HEK293 (cell line): Measurements from ENCODE around the gene PPP6R3.

Source experiments
- CTCF ChIA-PET: fragments of 350-600 bp; formaldehyde crosslinking; extraction: SDS; loops from one replicate; lab custom pipeline; 2021; ENCODE audit warnings: antibody characterized with exemption; lab: Yijun Ruan, JAX
- POLR2A ChIA-PET: fragments of 300-600 bp; formaldehyde crosslinking; extraction: SDS; loops from one replicate; lab custom pipeline; 2020; ENCODE audit warnings: antibody characterized with exemption, inconsistent platforms; lab: Yijun Ruan, JAX
- H3K27ac ChIP-seq: fragments of 200-500 bp; sonication (Bioruptor generic); 2 replicates; pipeline ENCODE4 v1.5.1; 2014; ENCODE audit warnings: low read depth, low read length, control low read depth, inconsistent platforms; ENCODE audit errors: extremely low read depth
- H3K36me3 ChIP-seq, 2 experiments: fragments of 200-500 bp in 1 of 2; sonication (Bioruptor generic) in 1 of 2; 1 replicate in 1 of 2; 2 replicates in 1 of 2; pipeline ENCODE4 v1.5.1; 2014 to 2017; ENCODE audit warnings: inconsistent platforms in 2 of 2, low read length in 2 of 2; ENCODE audit not compliant: control insufficient read depth in 2 of 2, insufficient read depth in 1 of 2
- H3K4me1 ChIP-seq: fragments of 200-500 bp; sonication (Bioruptor generic); 2 replicates; pipeline ENCODE4 v1.5.1; 2014; ENCODE audit warnings: mild to moderate bottlenecking, low read length, inconsistent platforms; ENCODE audit not compliant: control insufficient read depth, insufficient read depth
- H3K4me3 ChIP-seq: 2 replicates; pipeline ENCODE4 v1.5.1; 2011; ENCODE audit warnings: low read depth, mild to moderate bottlenecking, control low read depth, low read length, moderate library complexity
- H3K9me3 ChIP-seq: fragments of 200-500 bp; sonication (Bioruptor generic); 2 replicates; pipeline ENCODE4 v1.5.1; 2014; ENCODE audit warnings: low read depth, low read length, inconsistent platforms; ENCODE audit not compliant: control insufficient read depth, insufficient read depth
- BCL6B ChIP-seq: fragments of 450-650 bp; formaldehyde crosslinking; IDR thresholded peaks from 2 replicates; pipeline ENCODE4 v1.5.1; 2017; ENCODE audit warnings: missing biosample characterization, missing genetic modification characterization
- EGR2 ChIP-seq: fragments of 450-650 bp; formaldehyde crosslinking; IDR thresholded peaks from 2 replicates; pipeline ENCODE4 v1.5.1; 2016; ENCODE audit warnings: low read depth, missing biosample characterization, missing genetic modification characterization
- GLIS2 ChIP-seq: fragments of 450-650 bp; formaldehyde crosslinking; IDR thresholded peaks from 2 replicates; pipeline ENCODE4 v1.5.1; 2016; ENCODE audit warnings: missing biosample characterization, missing genetic modification characterization
- PRDM10 ChIP-seq: fragments of 450-650 bp; formaldehyde crosslinking; IDR thresholded peaks from 2 replicates; pipeline ENCODE4 v1.5.1; 2016; ENCODE audit warnings: missing biosample characterization, missing genetic modification characterization
- PRDM6 ChIP-seq: fragments of 450-650 bp; formaldehyde crosslinking; IDR thresholded peaks from 2 replicates; pipeline ENCODE4 v1.5.1; 2017; ENCODE audit warnings: missing biosample characterization, missing genetic modification characterization
- TSHZ1 ChIP-seq: fragments of 450-650 bp; formaldehyde crosslinking; IDR thresholded peaks from 2 replicates; pipeline ENCODE4 v1.5.1; 2016; ENCODE audit warnings: missing biosample characterization, missing genetic modification characterization, borderline replicate concordance
- ZBTB20 ChIP-seq: fragments of 450-650 bp; formaldehyde crosslinking; IDR thresholded peaks from 2 replicates; pipeline ENCODE4 v1.5.1; 2016; ENCODE audit warnings: missing biosample characterization, missing genetic modification characterization
- ZFHX2 ChIP-seq: fragments of 450-650 bp; formaldehyde crosslinking; conservative IDR thresholded peaks from 2 replicates; pipeline ENCODE4 v1.5.1; 2016; ENCODE audit warnings: missing biosample characterization, missing genetic modification characterization
- ZNF157 ChIP-seq: fragments of 450-650 bp; formaldehyde crosslinking; IDR thresholded peaks from 2 replicates; pipeline ENCODE4 v1.5.1; 2016; ENCODE audit warnings: missing biosample characterization, missing genetic modification characterization
- ZNF324 ChIP-seq: fragments of 450-650 bp; formaldehyde crosslinking; IDR thresholded peaks from 2 replicates; pipeline ENCODE4 v1.5.1; 2016; ENCODE audit warnings: missing biosample characterization, missing genetic modification characterization
- ZNF398 ChIP-seq: fragments of 450-650 bp; formaldehyde crosslinking; IDR thresholded peaks from 2 replicates; pipeline ENCODE4 v1.5.1; 2017; ENCODE audit warnings: missing biosample characterization, missing genetic modification characterization
- ZNF600 ChIP-seq: fragments of 450-650 bp; formaldehyde crosslinking; IDR thresholded peaks from 2 replicates; pipeline ENCODE4 v1.5.1; 2016; ENCODE audit warnings: missing biosample characterization, missing genetic modification characterization
- ZNF623 ChIP-seq: fragments of 450-650 bp; formaldehyde crosslinking; IDR thresholded peaks from 2 replicates; pipeline ENCODE4 v1.5.1; 2016; ENCODE audit warnings: missing biosample characterization, missing genetic modification characterization
- ZNF658 ChIP-seq: fragments of 450-650 bp; formaldehyde crosslinking; IDR thresholded peaks from 2 replicates; pipeline ENCODE4; 2016; ENCODE audit warnings: missing biosample characterization, missing genetic modification characterization
- ZNF785 ChIP-seq: fragments of 450-650 bp; formaldehyde crosslinking; IDR thresholded peaks from 2 replicates; pipeline ENCODE4 v1.5.1; 2016; ENCODE audit warnings: missing biosample characterization, missing genetic modification characterization
- ZNF791 ChIP-seq: fragments of 450-650 bp; formaldehyde crosslinking; IDR thresholded peaks from 2 replicates; pipeline ENCODE4 v1.5.1; 2016; ENCODE audit warnings: missing biosample characterization, missing genetic modification characterization
- ZSCAN30 ChIP-seq: fragments of 450-650 bp; IDR thresholded peaks from 2 replicates; pipeline ENCODE4 v1.5.1; 2018; ENCODE audit warnings: missing biosample characterization, mild to moderate bottlenecking, missing genetic modification characterization, moderate library complexity

PPP6R3 gene

GRCh38 chr11:68541116-68541515 is 80.6 kb downstream of the PPP6R3 start:
- TF ChIP-seq ZNF658 (tag by site-specific recombination) (no peak), ZNF157 (no peak), PRDM6 (no peak), ZSCAN30 (tag by site-specific recombination) (no peak), BCL6B (no peak), ZNF324 (tag by site-specific recombination) (no peak), GLIS2 (tag by site-specific recombination) (no peak), ZNF785 (no peak), TSHZ1 (tag by site-specific recombination) (no peak), ZNF623 (no peak)
- Histone ChIP-seq H3K4me3 (no peak overlapping the region), H3K36me3 (peaks cover 4 to 78% of the 10 kb centered on the region in 2 experiments; a peak in 2 of 3 replicates), H3K4me1 (no peaks in the 10 kb centered on the region), H3K9me3 (no peaks in the 10 kb centered on the region), H3K27ac (no peak overlapping the region)
- POLR2A ChIA-PET: no interaction called here
- CTCF ChIA-PET: no interaction called here

GRCh38 chr11:68541991-68542390 is 81.4 kb downstream of the PPP6R3 start:
- Histone ChIP-seq H3K4me3 (no peak overlapping the region), H3K36me3 (peaks cover 4 to 80% of the 10 kb centered on the region in 2 experiments; a peak in 2 of 3 replicates), H3K4me1 (no peaks in the 10 kb centered on the region), H3K9me3 (no peaks in the 10 kb centered on the region), H3K27ac (no peak overlapping the region)
- TF ChIP-seq TSHZ1 (tag by site-specific recombination) (no peak), ZBTB20 (tag by site-specific recombination) (no peak), ZNF791 (tag by site-specific recombination) (no peak), ZNF600 (tag by site-specific recombination) (peak; percentile 77), ZNF398 (tag by site-specific recombination) (no peak), EGR2 (tag by site-specific recombination) (peak; percentile 44; the same call in 1 of the 2 replicates), PRDM10 (no peak), ZFHX2 (tag by site-specific recombination) (peak; percentile 39)
- CTCF ChIA-PET: interaction anchor here (0.6 kb wide), 2 partner anchors 265 to 1479 kb away, joined by 3 read pairs; no protein-coding TSS in a partner anchor
- POLR2A ChIA-PET: no interaction called here
